Subcutaneous abdominal adipose tissue (tissue), 5 donors: ENCODE results near the gene NOL8.

Experiments
- H3K27ac ChIP-seq: one replicate; pipeline ENCODE4 v1.7.0; 2013; ENCODE audit warnings: low read depth, mild to moderate bottlenecking, inconsistent platforms, low read length, moderate library complexity
- H3K27me3 ChIP-seq, 5 donors: one replicate each; pipeline ENCODE4 v1.7.0; 2013; ENCODE audit warnings: low read length in 5 of 5, inconsistent platforms in 1 of 5; ENCODE audit not compliant: control insufficient read depth in 5 of 5, insufficient read depth in 4 of 5
- H3K36me3 ChIP-seq, 5 donors: one replicate each; pipeline ENCODE4 v1.7.0; 2013; ENCODE audit warnings: low read length in 5 of 5; ENCODE audit not compliant: control insufficient read depth in 5 of 5, insufficient read depth in 5 of 5
- H3K4me1 ChIP-seq, 5 donors: one replicate each; pipeline ENCODE4 v1.7.0; 2013; ENCODE audit warnings: low read length in 5 of 5, mild to moderate bottlenecking in 3 of 5, moderate library complexity in 1 of 5; ENCODE audit not compliant: control insufficient read depth in 5 of 5, insufficient read depth in 5 of 5
- H3K4me3 ChIP-seq, 5 donors: one replicate each; pipeline ENCODE4 v1.7.0; 2013; ENCODE audit warnings: low read length in 5 of 5, low read depth in 1 of 5
- H3K9ac ChIP-seq, 5 donors: one replicate each; pipeline ENCODE4 v1.7.0; 2013; ENCODE audit warnings: low read length in 5 of 5, mild to moderate bottlenecking in 4 of 5, moderate library complexity in 3 of 5
- H3K9me3 ChIP-seq, 5 donors: one replicate each; pipeline ENCODE4 v1.7.0; 2013; ENCODE audit warnings: low read length in 5 of 5; ENCODE audit not compliant: control insufficient read depth in 5 of 5
- donor health status: healthy.
- donor health status: healthy.
- donor health status: healthy.
- donor health status: healthy.
- donor health status: healthy.

NOL8 gene

DNA sequence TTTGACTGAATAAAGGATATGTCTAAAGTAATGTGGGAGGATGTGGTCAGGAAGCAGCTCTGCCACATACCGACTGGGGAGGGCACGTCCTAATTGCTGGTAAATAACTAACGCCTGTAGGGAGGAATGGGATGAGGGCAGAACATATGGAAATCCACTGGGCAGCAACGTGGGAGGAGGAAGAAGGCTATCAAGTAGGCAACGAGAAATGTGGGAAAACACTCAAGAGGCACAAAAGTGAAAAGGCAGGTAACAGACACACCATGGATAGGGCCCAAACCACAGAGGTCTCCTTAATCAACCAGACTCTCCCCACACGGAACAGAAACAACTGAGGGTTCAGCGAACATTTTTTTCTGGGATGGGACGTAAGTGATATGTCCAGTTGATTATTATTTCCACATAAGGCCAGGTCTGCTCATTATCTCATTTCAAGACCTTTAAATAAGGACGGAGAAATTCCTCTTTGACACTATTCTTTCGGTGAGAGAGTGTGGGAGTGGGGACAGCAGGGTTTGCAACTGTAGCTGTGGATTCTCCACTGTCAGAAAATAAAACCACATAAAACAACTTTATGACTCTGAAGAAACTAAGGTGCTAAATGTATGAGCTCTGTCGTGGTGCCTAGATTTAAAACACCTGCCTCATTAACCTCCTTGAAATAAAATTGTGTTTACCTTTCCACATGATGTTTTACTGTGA is 48.7 kb downstream of the NOL8 start:
- no peaks in the 10 kb centered on the region for H3K9me3 ChIP-seq
- H3K4me3 ChIP-seq = no peak overlapping the region
- no peaks in the 10 kb centered on the region for H3K27me3 ChIP-seq
- peaks cover 69 to 95% (median 82%) of the 10 kb centered on the region in 5 donors for H3K36me3 ChIP-seq
- no peak overlapping the region for H3K9ac ChIP-seq
- no peak overlapping the region for H3K27ac ChIP-seq
- H3K4me1 ChIP-seq = no peaks in the 10 kb centered on the region

DNA sequence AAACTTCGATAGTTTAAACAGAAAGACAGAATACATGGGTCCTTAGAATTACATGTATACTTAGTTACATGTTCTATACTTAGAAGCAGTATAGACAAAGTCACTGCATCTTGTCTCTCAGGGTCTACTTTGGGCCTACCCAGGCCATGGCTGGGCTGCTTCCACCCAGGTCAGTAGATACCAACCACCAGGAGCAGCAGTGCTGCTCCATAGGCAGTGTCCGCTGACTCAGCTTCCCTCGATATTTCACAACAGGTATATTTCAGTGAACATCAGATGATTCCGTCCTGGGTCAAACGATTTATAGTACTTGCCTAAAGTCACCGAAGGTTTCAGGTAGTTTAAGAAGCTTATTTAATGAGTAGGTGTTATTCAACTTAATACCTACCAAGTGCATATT is 49.6 kb downstream of the NOL8 start:
- H3K36me3 ChIP-seq = peaks cover 75 to 98% (median 90%) of the 10 kb centered on the region in 5 donors
- no peaks in the 10 kb centered on the region for H3K4me1 ChIP-seq
- H3K27ac ChIP-seq = no peak overlapping the region
- H3K4me3 ChIP-seq = no peak overlapping the region
- no peaks in the 10 kb centered on the region for H3K9me3 ChIP-seq
- no peaks in the 10 kb centered on the region for H3K27me3 ChIP-seq
- H3K9ac ChIP-seq = no peak overlapping the region

DNA sequence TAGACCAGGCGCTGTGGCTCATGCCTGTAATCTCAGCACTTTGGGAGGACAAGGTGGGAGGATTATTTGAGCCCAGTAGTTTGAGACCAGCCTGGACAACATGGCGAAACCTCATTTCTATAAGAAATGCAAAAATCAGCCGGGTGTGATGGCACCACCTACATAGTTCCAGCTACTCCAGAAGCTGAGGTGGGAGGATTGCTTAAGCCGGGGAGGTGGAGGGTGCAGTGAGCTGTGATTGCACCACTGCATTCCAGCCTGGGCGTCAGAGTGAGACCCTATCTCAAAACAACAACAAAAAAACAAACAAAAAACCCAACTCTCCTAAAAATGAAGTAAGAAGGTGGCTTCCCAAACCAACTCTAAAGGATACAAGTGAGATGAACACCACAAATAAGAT is 54.6 kb downstream of the NOL8 start:
- Histone ChIP-seq H3K4me1 (no peaks in the 10 kb centered on the region), H3K36me3 (peaks cover 58 to 99% (median 93%) of the 10 kb centered on the region in 5 donors), H3K9me3 (no peaks in the 10 kb centered on the region), H3K4me3 (no peak overlapping the region), H3K27me3 (no peaks in the 10 kb centered on the region), H3K9ac (no peak overlapping the region), H3K27ac (no peak overlapping the region)

DNA sequence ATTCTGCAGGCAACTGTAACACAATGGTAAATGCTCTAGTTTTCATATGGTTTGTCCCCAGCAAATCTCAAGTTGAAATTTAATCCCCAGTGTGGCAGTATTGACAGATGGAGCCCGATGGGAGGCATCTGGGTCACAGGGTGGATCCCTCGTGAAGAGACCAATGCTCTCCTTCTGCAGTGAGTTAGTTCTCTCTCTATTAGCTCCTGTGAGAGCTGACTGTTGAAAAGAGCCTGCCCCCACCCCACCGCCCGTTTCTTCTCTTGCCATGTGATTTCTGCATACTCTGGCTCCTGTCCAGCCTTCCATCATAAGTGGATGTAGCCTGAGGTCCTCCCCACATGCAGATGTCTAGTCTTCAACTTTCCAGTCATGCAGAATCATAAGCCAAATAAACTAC is 58.7 kb downstream of the NOL8 start:
- H3K9ac ChIP-seq = no peak overlapping the region
- H3K36me3 ChIP-seq = peaks cover 48 to 100% (median 97%) of the 10 kb centered on the region in 5 donors
- H3K9me3 ChIP-seq = no peaks in the 10 kb centered on the region
- H3K27me3 ChIP-seq = no peaks in the 10 kb centered on the region
- no peaks in the 10 kb centered on the region for H3K4me1 ChIP-seq
- no peak overlapping the region for H3K27ac ChIP-seq
- no peak overlapping the region for H3K4me3 ChIP-seq

DNA sequence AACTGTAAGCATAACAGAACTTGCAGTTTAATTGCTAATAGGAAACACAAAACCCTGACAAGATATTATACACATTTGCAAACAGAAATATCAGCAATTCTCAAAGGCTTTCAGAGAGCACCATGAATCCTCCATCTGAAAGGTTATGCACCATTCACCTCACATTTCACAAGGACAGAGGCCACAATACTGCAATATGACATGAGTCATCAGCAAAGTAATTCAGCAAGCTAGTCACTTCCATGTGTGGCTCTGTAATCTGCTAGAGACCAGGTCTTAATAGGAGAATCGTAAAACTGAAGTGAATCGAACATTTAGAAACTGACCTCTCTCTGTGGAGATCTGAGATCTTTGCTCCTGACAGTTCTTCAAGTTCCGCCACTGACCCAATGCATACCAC is 60.0 kb downstream of the NOL8 start:
- Histone ChIP-seq H3K9ac (no peak overlapping the region), H3K27ac (no peak overlapping the region), H3K4me1 (no peaks in the 10 kb centered on the region), H3K27me3 (no peaks in the 10 kb centered on the region), H3K4me3 (no peak overlapping the region), H3K36me3 (peaks cover 38 to 100% (median 95%) of the 10 kb centered on the region in 5 donors), H3K9me3 (no peaks in the 10 kb centered on the region)

DNA sequence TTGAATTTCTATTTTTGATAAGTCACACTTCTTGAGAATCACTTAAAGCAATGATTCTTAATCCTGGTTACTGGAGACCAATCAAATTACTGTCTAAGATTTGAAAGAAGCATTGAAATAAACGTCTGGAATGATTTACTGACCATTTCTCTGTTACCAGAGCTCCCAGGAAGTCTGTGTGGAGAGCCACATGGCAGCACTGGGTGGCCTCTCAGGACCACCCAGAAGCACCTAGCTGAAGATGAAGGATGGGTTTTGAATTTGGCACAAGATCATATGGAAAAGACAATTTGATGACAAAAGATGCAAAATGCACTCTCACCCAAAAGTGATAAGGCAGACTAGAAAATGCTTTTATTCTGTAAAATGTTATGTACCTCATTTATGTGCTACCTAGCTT is 62.0 kb downstream of the NOL8 start:
- peaks cover 37 to 100% (median 95%) of the 10 kb centered on the region in 5 donors for H3K36me3 ChIP-seq
- H3K9me3 ChIP-seq = no peaks in the 10 kb centered on the region
- no peaks in the 10 kb centered on the region for H3K4me1 ChIP-seq
- H3K9ac ChIP-seq = no peak overlapping the region
- H3K27ac ChIP-seq = no peak overlapping the region
- no peak overlapping the region for H3K4me3 ChIP-seq
- H3K27me3 ChIP-seq = no peaks in the 10 kb centered on the region

DNA sequence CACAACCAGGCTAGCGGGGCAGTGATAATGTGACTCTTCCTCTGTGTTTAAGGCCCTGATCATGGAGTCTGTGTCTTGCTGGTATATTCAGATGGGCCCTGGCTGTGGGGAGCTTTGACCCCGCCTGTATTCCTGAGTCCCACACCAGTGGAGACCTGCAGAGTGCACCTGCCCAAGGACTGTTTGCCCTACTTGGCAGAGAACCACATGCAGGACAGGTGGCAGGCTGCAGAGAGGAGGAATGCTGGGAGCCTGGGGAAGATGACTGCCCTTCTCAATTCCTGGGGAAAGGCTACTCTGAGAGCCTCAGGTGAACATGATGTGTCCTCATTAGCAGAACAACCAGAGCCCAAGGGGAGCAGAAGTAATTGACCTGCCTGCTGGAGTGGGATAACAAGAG is 67.8 kb downstream of the NOL8 start:
- Histone ChIP-seq H3K27ac (no peak overlapping the region), H3K4me3 (no peak overlapping the region), H3K4me1 (no peaks in the 10 kb centered on the region), H3K27me3 (no peaks in the 10 kb centered on the region), H3K36me3 (peaks cover 35 to 98% (median 94%) of the 10 kb centered on the region in 5 donors), H3K9ac (no peak overlapping the region), H3K9me3 (no peaks in the 10 kb centered on the region)

DNA sequence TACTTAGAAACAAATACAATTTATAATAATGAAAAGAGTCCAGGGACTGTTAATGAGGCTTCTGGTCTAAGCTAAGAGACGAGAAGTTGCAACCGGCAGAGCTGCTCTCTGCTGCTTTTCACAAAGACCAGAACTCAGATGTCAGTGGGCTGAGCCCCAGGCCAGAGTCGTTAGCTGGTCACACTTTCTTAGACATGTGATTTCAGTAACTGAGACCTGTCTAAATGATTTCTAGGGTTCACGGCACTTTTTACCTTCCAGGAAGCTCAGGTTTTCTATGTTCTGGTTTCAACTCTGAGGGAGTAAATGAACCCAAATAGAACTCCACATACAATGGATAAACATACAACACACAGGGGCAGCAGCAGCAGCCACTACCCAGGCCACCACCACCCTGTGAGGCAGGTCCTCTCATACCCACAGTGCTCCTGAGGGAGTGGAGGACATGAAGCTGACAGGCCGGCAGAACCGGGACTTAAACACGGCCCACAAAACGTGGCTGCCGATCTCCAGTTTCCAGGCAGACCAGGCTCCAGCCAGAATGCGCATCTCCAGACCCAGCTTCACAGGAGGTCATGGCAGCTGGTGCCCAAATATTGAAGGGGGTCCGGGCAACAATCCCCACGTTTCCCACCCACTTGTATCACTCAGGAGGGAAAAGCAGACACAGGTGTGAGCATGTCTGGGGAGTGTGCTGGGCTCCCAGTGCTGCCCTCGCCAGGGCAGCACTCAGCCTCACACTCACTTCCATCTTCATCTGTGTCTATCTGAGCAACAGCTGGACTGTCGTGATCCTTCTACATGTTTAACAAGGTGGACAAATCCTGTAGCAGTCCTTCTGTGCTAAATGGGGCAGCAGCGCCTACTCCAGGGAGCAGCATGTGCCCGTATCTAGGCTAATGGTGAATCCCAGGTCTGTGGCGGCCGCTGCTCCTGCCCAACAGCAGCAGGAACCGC is 70.5 kb downstream of the NOL8 start:
- Histone ChIP-seq H3K36me3 (peaks cover 46 to 98% (median 95%) of the 10 kb centered on the region in 5 donors), H3K9ac (no peak overlapping the region), H3K4me1 (no peaks in the 10 kb centered on the region), H3K27me3 (no peaks in the 10 kb centered on the region), H3K9me3 (no peaks in the 10 kb centered on the region), H3K4me3 (no peak overlapping the region), H3K27ac (no peak overlapping the region)

DNA sequence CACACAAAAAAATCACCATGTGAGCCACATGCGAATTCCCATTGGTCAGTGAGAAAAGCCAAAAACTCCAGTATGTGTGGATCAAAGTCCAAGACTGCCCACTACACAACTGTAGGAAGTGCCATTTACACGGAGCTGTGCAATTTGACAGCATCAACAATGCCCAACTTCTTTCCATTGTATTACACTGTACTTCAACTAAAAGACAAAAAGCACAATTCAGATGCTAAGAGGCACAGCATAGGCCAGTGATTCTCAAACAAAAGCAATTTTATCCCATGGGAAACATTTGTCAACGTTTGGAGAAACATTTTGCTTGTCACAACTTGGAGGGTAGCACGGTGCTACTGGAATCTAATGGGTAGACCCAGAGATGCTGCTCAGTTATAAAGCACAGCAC is 71.5 kb downstream of the NOL8 start:
- no peaks in the 10 kb centered on the region for H3K9me3 ChIP-seq
- H3K4me3 ChIP-seq = no peak overlapping the region
- H3K9ac ChIP-seq = no peak overlapping the region
- peaks cover 41 to 98% (median 94%) of the 10 kb centered on the region in 5 donors for H3K36me3 ChIP-seq
- H3K27ac ChIP-seq = no peak overlapping the region
- H3K4me1 ChIP-seq = no peaks in the 10 kb centered on the region
- no peaks in the 10 kb centered on the region for H3K27me3 ChIP-seq

DNA sequence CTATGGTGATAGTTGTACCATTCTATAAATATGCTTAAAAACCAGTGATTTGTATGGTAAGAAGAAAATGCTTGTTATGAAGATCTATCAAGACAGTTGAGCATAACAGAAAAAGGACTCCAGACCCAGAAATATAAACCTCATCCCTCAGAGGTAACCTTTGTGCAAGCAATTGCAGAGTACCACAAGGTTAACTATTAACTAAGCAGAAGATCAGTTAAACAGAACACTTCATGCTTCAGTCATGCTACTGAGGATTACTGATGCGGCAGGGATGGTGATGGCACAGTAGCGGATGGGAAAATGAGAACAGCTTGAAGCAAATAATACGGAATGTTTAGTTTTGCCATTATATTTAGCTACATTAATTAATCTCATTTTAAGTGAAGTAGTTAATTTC is 77.2 kb downstream of the NOL8 start:
- Histone ChIP-seq H3K9me3 (no peaks in the 10 kb centered on the region), H3K27me3 (no peaks in the 10 kb centered on the region), H3K36me3 (peaks cover 49 to 97% (median 91%) of the 10 kb centered on the region in 5 donors), H3K27ac (no peak overlapping the region), H3K9ac (no peak overlapping the region), H3K4me3 (no peak overlapping the region), H3K4me1 (no peaks in the 10 kb centered on the region)
